Effector memory CD4-positive, alpha-beta T cell (primary cell): ENCODE measurements around the gene RTBDN.
A peak's percentile ranks its signal among the peaks of the same experiment; 100 is the strongest.
"Not testable (repeated sequence)": the region's sequence is repeated elsewhere in the genome, so short reads cannot be mapped to it uniquely, and the experiment has no call there.

Experiments used
- DNase-seq, 3 donors: peaks; one replicate each; pipeline ENCODE4 v3.0.0-alpha.2; 2020
- H3K27ac ChIP-seq: 2 replicates; pipeline ENCODE4 v1.7.0; 2013; ENCODE audit warnings: mild to moderate bottlenecking, low read length, moderate library complexity; ENCODE audit not compliant: insufficient read depth, poor library complexity, severe bottlenecking
- H3K27me3 ChIP-seq: replicated peaks from 2 replicates; pipeline ENCODE4 v1.7.0; 2013; ENCODE audit warnings: mild to moderate bottlenecking, low read length; ENCODE audit not compliant: insufficient read depth, control insufficient read depth, poor library complexity, severe bottlenecking
- H3K36me3 ChIP-seq: 2 replicates; pipeline ENCODE4 v1.7.0; 2013; ENCODE audit warnings: mild to moderate bottlenecking, low read length, moderate library complexity; ENCODE audit not compliant: control insufficient read depth, insufficient read depth
- H3K4me1 ChIP-seq: 2 replicates; pipeline ENCODE4 v1.7.0; 2013; ENCODE audit warnings: low read length, mild to moderate bottlenecking; ENCODE audit not compliant: control insufficient read depth, insufficient read depth, poor library complexity, severe bottlenecking
- H3K4me3 ChIP-seq: 2 replicates; pipeline ENCODE4 v1.7.0; 2013; ENCODE audit warnings: low read length, low read depth, mild to moderate bottlenecking; ENCODE audit not compliant: insufficient read depth, poor library complexity, severe bottlenecking
- H3K9me3 ChIP-seq: 2 replicates; pipeline ENCODE4 v1.7.0; 2013; ENCODE audit warnings: mild to moderate bottlenecking, low read length, moderate library complexity; ENCODE audit not compliant: control insufficient read depth

The RTBDN gene

GRCh38 chr19:12799742-12800465, 34.5 kb downstream of the RTBDN start:
- H3K36me3 ChIP-seq = peaks cover 6% of the 10 kb centered on the region
- H3K4me1 ChIP-seq = peaks cover 39% of the 10 kb centered on the region
- H3K9me3 ChIP-seq = no peaks in the 10 kb centered on the region
- H3K27ac ChIP-seq = no peak overlapping the region
- no peak overlapping the region for H3K4me3 ChIP-seq
- no peaks in the 10 kb centered on the region for H3K27me3 ChIP-seq
- DNase-seq = no peak

GRCh38 chr19:12797607-12798006, 36.8 kb downstream of the RTBDN start:
- not testable (repeated sequence) for DNase-seq, H3K27ac ChIP-seq, H3K4me3 ChIP-seq, H3K27me3 ChIP-seq, H3K9me3 ChIP-seq
- peaks cover 50% of the 10 kb centered on the region for H3K4me1 ChIP-seq
- peaks cover 10% of the 10 kb centered on the region for H3K36me3 ChIP-seq

- Histone ChIP-seq H3K27me3 (no peaks in the 10 kb centered on the region), H3K4me3 (no peak overlapping the region), H3K27ac (no peak overlapping the region), H3K4me1 (peaks cover 45% of the 10 kb centered on the region), H3K9me3 (no peaks in the 10 kb centered on the region), H3K36me3 (peaks cover 14% of the 10 kb centered on the region)
- no peak for DNase-seq
Observed at GRCh38 chr19:12797141-12797587, 37.2 kb downstream of the RTBDN start.

GRCh38 chr19:12796146-12797071, 38.0 kb downstream of the RTBDN start:
- peak overlapping the region; percentile 8 for H3K4me3 ChIP-seq
- peak overlapping the region; percentile 46 for H3K27ac ChIP-seq
- peak; percentile 54 to 69 (median 54) for DNase-seq

GRCh38 chr19:12794971-12795381, 39.4 kb downstream of the RTBDN start:
- Histone ChIP-seq H3K36me3 (peaks cover 22% of the 10 kb centered on the region), H3K4me3 (no peak overlapping the region), H3K9me3 (no peaks in the 10 kb centered on the region), H3K4me1 (peaks cover 36% of the 10 kb centered on the region), H3K27me3 (no peaks in the 10 kb centered on the region), H3K27ac (peak overlapping the region; percentile 99)
- DNase-seq = no peak

More at GRCh38 chr19:12796146-12797071, 38.0 kb downstream of the RTBDN start:
- no peaks in the 10 kb centered on the region for H3K27me3 ChIP-seq
- H3K36me3 ChIP-seq = peaks cover 22% of the 10 kb centered on the region
- H3K9me3 ChIP-seq = no peaks in the 10 kb centered on the region
- peaks cover 40% of the 10 kb centered on the region for H3K4me1 ChIP-seq

- Histone ChIP-seq H3K27me3 (no peaks in the 10 kb centered on the region), H3K27ac (peak overlapping the region; percentile 99), H3K36me3 (peaks cover 17% of the 10 kb centered on the region), H3K9me3 (no peaks in the 10 kb centered on the region), H3K4me1 (peaks cover 34% of the 10 kb centered on the region), H3K4me3 (peak overlapping the region; percentile 100)
- DNase-seq = no peak
Observed at GRCh38 chr19:12794196-12794941, 40.0 kb downstream of the RTBDN start.

GRCh38 chr19:12793290-12794195, 40.8 kb downstream of the RTBDN start:
- DNase-seq = peak; percentile 92 to 94 (median 94)
- Histone ChIP-seq H3K9me3 (no peaks in the 10 kb centered on the region), H3K36me3 (peaks cover 16% of the 10 kb centered on the region), H3K4me3 (peak overlapping the region; percentile 100), H3K27me3 (no peaks in the 10 kb centered on the region), H3K27ac (peak overlapping the region; percentile 99), H3K4me1 (peaks cover 42% of the 10 kb centered on the region)

GRCh38 chr19:12792853-12793289, 41.5 kb downstream of the RTBDN start:
- Histone ChIP-seq H3K27me3 (no peaks in the 10 kb centered on the region), H3K27ac (peak overlapping the region; percentile 99), H3K4me3 (peak overlapping the region; percentile 100), H3K9me3 (no peaks in the 10 kb centered on the region), H3K36me3 (peaks cover 16% of the 10 kb centered on the region), H3K4me1 (peaks cover 46% of the 10 kb centered on the region)
- peak in 1 of 3 donors; percentile 50 for DNase-seq
